Cardiac septum (tissue), 1 donor: ENCODE data around the gene CALML6. TPM values are rescaled to one million over a fixed set of nuclear protein-coding genes. Genes with fewer than 3 reads are reported as not detected.
A peak's percentile ranks its signal among the peaks of the same experiment; 100 is the strongest.

Experiments used
- DNase-seq: peaks from one replicate; pipeline ENCODE4 v3.0.0-alpha.2; 2020; ENCODE audit warnings: low spot score
- intact Hi-C: fragments of 100-400 bp; cut with DNase I; formaldehyde crosslinking; loops from one replicate; pipeline ENCODE4 v1.14.0; 2022
- total RNA-seq: library from RNA; stranded (reverse); fragmentation: NEBNext Ultra II Directional; extraction: Animal tissue kit (Norgen Biotek cat#: 25700); gene quantifications from one replicate; pipeline ENCODE4 v1.2.1, GENCODE V29; 2021
- donor health status: DM: no; HTN: no; CAD: no.

The CALML6 gene
- total RNA-seq, 1 donor from 2014 or later: 0.16 TPM

DNA sequence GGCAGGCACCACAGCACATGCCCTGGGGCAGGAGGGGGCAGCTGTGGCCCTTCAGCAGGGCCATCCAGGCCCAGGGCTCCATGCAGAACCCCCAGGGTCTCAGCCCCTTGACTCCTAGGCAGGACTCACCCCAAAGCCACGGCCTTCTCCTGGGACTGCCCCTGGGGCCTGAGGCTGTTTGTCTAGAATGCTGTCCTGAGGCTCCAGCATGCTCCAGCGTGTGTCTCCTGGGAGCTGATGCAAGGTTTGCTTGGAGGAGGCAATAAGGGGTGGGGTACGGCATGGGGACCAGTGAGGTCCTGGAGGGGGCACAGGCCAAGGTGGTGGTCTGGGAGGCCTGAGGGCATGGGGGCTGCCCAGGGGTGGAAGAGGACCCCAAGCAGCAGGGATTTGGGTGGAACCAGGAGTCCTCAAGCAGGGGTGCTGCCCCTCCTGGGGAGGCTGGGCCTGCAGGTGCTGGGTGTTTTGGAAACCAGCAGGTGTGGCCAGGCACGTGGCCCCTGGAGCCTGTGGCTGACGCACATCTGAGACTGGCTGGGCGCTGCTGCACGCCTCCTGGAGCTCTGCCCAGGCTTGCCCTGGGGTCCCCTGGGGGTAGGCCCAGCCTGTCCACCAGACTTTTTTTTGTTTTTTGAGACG lies 7.8 kb upstream of the CALML6 start:
- DNase-seq: no peak
- intact Hi-C loops: loop anchor here (2.0 to 5.0 kb wide), 2 partner anchors 65 to 128 kb away; partner anchors contain the start of gene NADK

- DNase-seq: no peak
- intact Hi-C loops: loop anchor here (5.0 kb wide), 1 partner anchor 66 kb away; no protein-coding TSS in a partner anchor
Observed at GRCh38 chr1:1908506-1908791, 6.6 kb upstream of the CALML6 start.

DNA sequence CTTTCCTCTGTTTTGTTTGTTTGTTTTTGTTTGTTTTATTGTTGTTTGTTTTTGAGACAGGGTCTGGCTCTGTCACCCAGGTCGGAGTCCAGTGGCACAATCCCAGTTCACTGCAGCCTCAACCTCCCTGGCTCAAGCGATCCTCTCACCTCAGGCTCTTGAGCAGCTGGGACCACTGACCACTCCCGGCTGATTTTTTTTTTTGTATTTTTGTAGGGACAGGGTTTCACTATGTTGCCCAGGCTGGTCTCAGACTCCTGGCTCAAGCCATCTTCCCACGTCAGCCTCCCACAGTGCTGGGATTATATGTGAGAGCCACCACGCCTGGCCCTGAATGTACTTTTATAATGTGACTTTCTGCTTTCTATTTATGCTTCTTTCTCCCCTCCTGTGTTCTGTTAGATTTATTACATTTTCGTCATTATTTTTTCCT lies 5.0 kb upstream of the CALML6 start:
- DNase-seq: no peak
- intact Hi-C loops: no loop called here

GRCh38 chr1:1910651-1911331 lies 4.3 kb upstream of the CALML6 start:
- DNase-seq: no peak
- intact Hi-C loops: no loop called here

GRCh38 chr1:1911350-1912041 lies 3.6 kb upstream of the CALML6 start:
- intact Hi-C loops: no loop called here
- no peak for DNase-seq

GRCh38 chr1:1914101-1914970 lies 724 bp upstream of the CALML6 start:
- no peak for DNase-seq
- intact Hi-C loops: no loop called here

DNA sequence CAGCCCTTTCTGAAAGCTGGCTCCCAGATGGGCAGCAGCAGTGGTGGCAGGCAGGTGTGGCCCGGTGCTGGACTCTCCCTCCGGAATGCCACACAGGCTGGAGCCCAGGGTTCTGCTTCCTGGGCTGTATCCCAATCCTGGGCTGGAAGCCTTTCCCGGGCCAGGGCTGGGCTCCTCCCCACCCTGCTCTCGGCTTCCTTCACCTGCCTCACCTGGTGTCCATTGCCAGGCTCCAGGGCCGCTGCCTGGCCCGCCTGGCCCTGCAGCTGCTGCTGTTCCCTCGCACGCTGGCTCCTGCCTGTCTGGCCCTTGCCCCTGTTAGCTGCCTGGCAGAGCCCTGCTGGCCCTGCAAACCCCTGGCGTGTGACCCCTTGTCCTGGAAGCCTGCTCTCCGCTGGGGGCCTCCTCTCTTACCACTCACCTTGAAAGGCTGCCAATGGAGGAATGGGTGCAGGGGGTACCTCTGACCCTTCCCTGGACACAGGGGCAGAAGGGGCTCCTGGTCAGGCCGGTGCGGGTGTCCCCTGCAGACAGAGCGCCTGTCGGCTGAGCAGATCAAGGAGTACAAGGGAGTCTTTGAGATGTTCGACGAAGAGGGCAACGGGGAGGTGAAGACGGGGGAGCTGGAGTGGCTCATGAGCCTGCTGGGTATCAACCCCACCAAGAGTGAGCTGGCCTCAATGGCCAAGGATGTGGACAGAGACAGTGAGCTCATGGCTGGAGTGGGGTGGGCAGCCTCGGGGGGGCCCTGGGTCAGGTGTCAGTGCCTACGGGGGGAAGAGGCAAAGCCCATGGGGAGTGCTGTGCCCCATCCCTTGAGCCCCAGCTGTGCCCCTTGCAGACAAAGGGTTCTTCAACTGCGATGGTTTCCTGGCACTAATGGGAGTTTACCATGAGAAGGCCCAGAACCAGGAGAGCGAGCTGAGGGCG lies 1.1 kb downstream of the CALML6 start:
- DNase-seq: no peak
- intact Hi-C loops: no loop called here

- intact Hi-C loops: no loop called here
- DNase-seq: no peak
Observed at GRCh38 chr1:1916851-1917251, 1.8 kb downstream of the CALML6 start.

DNA sequence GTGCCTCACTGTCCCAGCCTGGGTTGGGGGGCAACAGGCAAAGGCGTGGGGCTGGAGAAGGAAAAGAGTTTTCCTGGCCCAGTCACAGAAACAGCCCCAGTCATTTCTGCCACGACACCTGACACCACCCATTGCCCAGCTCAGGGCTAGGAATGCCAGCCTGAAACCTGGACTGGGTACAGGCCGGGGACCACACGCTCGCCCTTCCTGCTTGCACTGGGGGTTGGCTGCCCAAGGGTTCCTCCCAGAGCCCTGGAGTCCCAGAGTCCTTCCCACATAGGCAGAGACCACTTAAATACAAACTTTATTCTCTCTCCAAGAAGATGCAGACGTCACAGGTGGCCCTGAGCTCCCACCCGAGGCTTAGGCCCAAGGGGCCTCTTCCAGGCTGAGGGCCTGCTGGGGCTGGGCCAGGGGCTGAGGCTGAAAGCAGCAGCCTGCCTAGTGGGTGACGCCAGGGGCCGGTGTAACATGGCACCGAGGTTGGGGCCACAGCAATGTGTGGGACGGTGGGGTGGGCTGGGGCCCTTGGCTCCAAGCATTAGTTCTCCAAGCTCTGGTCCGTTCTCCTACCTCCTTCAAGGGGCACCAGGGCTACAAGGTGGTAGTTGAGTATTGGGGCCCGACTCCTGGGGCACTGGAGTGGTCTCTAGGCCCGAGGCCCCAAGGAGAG lies 2.4 kb downstream of the CALML6 start:
- intact Hi-C loops: no loop called here
- no peak for DNase-seq

DNA sequence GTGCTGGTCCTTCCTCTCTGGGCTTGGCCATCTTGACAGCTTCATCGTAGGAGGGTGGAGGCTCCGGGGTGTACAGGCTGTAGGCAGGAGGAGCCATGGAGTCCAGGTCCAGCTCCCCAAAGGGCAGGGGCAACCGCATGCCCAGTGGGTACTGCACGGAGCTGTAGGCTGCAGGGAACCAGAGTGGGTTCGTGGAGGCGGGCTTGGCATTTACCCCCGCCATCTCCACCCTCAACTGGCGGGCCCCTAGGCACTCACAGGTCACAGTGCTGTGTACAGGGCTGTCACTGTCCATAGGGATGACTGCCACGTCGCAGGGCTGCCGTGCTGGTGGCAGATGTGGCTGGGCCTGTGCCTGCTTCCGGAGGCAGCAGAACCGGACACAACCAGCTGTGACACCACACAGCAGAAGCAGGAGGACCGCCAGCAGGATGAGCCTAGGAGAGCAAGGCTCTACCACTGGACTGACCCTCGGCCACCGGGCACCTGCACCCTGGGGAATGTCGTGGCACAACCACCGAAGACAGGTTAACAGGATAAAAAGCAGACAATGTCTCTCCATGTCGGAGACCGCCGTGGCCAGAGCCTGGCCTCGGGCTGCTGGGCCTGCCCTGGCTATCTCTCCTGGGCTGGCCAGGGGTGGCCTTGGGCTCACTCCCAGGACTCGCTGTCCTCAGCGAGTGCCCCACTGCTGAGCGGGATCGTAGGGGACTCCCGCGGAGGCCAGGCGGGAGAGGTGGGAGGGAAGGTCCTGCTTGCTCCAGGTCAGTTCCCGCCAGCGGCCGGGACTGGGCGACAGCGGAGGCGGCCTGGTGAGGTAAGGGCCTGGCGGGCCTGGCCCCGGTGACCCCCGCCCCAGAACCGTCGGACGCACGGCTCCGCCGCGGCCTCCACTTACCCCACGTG lies 3.2 kb downstream of the CALML6 start:
- no peak for DNase-seq
- intact Hi-C loops: no loop called here

GRCh38 chr1:1918901-1919303 lies 3.8 kb downstream of the CALML6 start, which contains the start of gene TMEM52:
Gene TMEM52 (minus strand): TSS chr1:1919279. CDS start chr1:1919265, 14 bp downstream.
- intact Hi-C loops: no loop called here
- DNase-seq: no peak

DNA sequence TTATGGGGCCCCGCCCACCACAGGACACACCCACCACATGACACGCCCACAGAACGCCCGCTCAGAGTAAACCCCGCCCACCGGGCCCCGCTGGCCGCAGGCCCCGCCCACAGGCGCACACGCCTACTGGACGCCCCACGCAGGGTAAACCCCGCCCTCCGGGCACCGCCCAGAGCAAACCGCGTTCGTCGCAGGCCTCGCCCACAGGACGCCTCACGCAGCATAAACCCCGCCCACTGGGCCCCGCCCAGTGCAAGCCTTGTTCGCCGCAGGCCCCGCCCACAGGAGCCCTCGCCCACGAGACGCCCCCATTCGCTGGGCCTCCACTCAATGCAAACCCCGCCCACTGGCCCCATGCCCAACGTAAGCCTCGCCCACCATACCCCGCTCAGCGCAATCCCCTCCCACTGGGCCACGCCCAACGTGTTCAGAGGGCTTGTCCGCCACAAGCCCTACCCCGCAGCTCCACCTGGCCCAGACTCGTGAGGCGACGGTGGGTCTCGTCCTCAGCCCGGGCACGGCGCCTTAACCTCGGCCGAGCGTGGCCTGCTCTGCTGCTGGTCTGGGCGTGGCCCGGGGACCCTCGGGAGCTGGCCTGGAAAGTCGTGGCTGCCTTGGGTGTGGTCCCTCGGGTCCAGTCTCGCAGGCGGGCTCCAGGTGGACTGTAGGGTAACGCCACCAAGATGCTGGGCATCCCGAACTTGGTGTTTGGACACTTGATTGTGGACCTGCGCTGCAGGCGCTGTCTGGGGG lies 4.4 kb downstream of the CALML6 start:
- intact Hi-C loops: no loop called here
- DNase-seq: peak; percentile 99

- DNase-seq: no peak
- intact Hi-C loops: no loop called here
Observed at GRCh38 chr1:1920057-1920607, 5.1 kb downstream of the CALML6 start.

- intact Hi-C loops: no loop called here
Observed at GRCh38 chr1:1920608-1921458, 5.8 kb downstream of the CALML6 start.

GRCh38 chr1:1921459-1921862 lies 6.4 kb downstream of the CALML6 start:
- no peak for DNase-seq
- intact Hi-C loops: no loop called here

More at GRCh38 chr1:1920608-1921458, 5.8 kb downstream of the CALML6 start:
- no peak for DNase-seq
